SU-DHL-6 (cell line): ENCODE measurements around the gene NPBWR2.

Experiments used
- H2AFZ ChIP-seq: fragments of 200-600 bp; sonication (generic); 2 replicates; pipeline ENCODE4 v1.6.1; 2014; ENCODE audit warnings: low read depth, mild to moderate bottlenecking, moderate library complexity, mixed read lengths, antibody characterized with exemption, low read length; ENCODE audit not compliant: severe bottlenecking
- H3F3A ChIP-seq: fragments of 200-600 bp; shearing (Covaris generic); 2 replicates; pipeline ENCODE4 v1.6.0; 2016; ENCODE audit warnings: antibody characterized with exemption, mild to moderate bottlenecking; ENCODE audit not compliant: insufficient read depth
- H3K27ac ChIP-seq: fragments of 200-600 bp; sonication (generic); 2 replicates; pipeline ENCODE4 v1.5.1; 2016; ENCODE audit warnings: low read depth, mild to moderate bottlenecking, low read length, moderate library complexity, mixed read lengths
- H3K27me3 ChIP-seq: fragments of 200-600 bp; sonication (generic), shearing (Covaris generic); 2 replicates; pipeline ENCODE4 v1.6.0; 2014; ENCODE audit warnings: mild to moderate bottlenecking, low read length
- H3K36me3 ChIP-seq: fragments of 200-600 bp; sonication (generic); 2 replicates; pipeline ENCODE4 v1.6.1; 2014; ENCODE audit warnings: mild to moderate bottlenecking, low read length, mixed read lengths
- H3K4me2 ChIP-seq: fragments of 300-600, 200-600 bp; shearing (Covaris generic), sonication (generic); 2 replicates; pipeline ENCODE4 v1.6.0; 2014; ENCODE audit warnings: low read length, low read depth, mild to moderate bottlenecking; ENCODE audit not compliant: poor library complexity, severe bottlenecking
- H3K4me3 ChIP-seq: fragments of 200-600 bp; sonication (generic); 2 replicates; pipeline ENCODE4 v1.5.1; 2014; ENCODE audit warnings: antibody characterized with exemption, low read length, mild to moderate bottlenecking, mixed read lengths; ENCODE audit not compliant: insufficient read depth, poor library complexity, severe bottlenecking
- H3K79me2 ChIP-seq: fragments of 200-600 bp; sonication (generic); 2 replicates; pipeline ENCODE4 v1.6.1; 2014; ENCODE audit warnings: mild to moderate bottlenecking, low read length, moderate library complexity; ENCODE audit not compliant: insufficient read depth
- H3K9ac ChIP-seq: fragments of 200-600 bp; sonication (generic); 2 replicates; pipeline ENCODE4 v1.7.0; 2014; ENCODE audit warnings: mild to moderate bottlenecking, low read length
- H3K9me2 ChIP-seq: fragments of 200-600 bp; sonication (generic); replicated peaks from 2 replicates; pipeline ENCODE4 v1.6.1; 2014; ENCODE audit warnings: low read length; ENCODE audit not compliant: insufficient read depth
- H3K9me3 ChIP-seq: fragments of 200-600 bp; sonication (generic); 2 replicates; pipeline ENCODE4 v1.6.1; 2014; ENCODE audit warnings: low read length, mixed read lengths; ENCODE audit not compliant: insufficient read depth
- H4K20me1 ChIP-seq: fragments of 200-600 bp; sonication (generic); 2 replicates; pipeline ENCODE4 v1.6.1; 2014; ENCODE audit warnings: low read depth, mild to moderate bottlenecking, antibody characterized with exemption, low read length, moderate library complexity, mixed read lengths
- EZH2phosphoT487 ChIP-seq: fragments of 200-600 bp; sonication (generic), shearing (Covaris generic); conservative IDR thresholded peaks from 2 replicates; pipeline ENCODE4 v1.6.1; 2018; ENCODE audit warnings: mild to moderate bottlenecking, antibody characterized with exemption, low read length, moderate library complexity, mixed read lengths
- TF ChIP-seq, protein P1 (sequence below): fragments of 200-600 bp; sonication (generic); IDR thresholded peaks from one replicate; pipeline ENCODE4 v1.5.1; 2017; ENCODE audit warnings: antibody characterized with exemption, mild to moderate bottlenecking, low read length, moderate library complexity; ENCODE audit not compliant: insufficient read depth, poor library complexity, severe bottlenecking

Gene NPBWR2

GRCh38 chr20:64114356-64114971 is 7.1 kb upstream of the NPBWR2 start:
- Histone ChIP-seq H3F3A (no peaks in the 10 kb centered on the region), H3K27ac (no peak overlapping the region), H3K4me3 (no peak overlapping the region), H3K36me3 (no peaks in the 10 kb centered on the region), H3K79me2 (no peaks in the 10 kb centered on the region), H3K27me3 (no peaks in the 10 kb centered on the region), H2AFZ (no peak overlapping the region), H3K9me3 (no peaks in the 10 kb centered on the region), H3K4me2 (no peak overlapping the region), H3K9ac (no peak overlapping the region), H3K9me2 (no peaks in the 10 kb centered on the region), H4K20me1 (no peaks in the 10 kb centered on the region)
- TF ChIP-seq EZH2phosphoT487 = no peak
- TF ChIP-seq, protein P1, sequence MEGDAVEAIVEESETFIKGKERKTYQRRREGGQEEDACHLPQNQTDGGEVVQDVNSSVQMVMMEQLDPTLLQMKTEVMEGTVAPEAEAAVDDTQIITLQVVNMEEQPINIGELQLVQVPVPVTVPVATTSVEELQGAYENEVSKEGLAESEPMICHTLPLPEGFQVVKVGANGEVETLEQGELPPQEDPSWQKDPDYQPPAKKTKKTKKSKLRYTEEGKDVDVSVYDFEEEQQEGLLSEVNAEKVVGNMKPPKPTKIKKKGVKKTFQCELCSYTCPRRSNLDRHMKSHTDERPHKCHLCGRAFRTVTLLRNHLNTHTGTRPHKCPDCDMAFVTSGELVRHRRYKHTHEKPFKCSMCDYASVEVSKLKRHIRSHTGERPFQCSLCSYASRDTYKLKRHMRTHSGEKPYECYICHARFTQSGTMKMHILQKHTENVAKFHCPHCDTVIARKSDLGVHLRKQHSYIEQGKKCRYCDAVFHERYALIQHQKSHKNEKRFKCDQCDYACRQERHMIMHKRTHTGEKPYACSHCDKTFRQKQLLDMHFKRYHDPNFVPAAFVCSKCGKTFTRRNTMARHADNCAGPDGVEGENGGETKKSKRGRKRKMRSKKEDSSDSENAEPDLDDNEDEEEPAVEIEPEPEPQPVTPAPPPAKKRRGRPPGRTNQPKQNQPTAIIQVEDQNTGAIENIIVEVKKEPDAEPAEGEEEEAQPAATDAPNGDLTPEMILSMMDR = no peak

DNA sequence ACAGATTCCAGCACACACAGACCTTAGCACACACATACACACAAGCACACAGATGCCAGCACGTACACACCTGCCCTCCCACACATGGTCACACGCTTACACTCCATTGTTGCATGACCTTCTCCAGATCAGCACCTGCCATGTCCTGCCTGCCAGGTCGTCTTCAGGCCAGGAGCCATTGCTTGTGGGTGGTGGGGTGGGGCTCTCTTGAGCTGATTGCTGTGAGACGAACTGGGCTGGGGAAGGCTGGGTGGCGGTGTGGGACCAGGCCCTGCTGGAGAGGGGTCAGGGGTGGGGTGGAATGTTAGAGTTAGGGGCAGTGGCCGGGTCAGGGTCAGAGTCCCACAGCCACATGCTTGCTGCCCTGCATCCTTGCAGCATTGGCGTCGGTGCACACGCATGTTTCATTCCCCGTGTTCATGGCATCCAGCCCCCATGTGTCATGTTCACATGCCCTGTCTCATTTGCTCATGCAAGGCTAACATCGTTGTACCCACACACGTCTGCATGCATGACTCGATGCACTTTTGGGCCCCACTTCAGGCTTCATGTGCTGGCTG is 6.5 kb upstream of the NPBWR2 start:
- no peak overlapping the region for H2AFZ ChIP-seq
- H3K9me3 ChIP-seq = no peaks in the 10 kb centered on the region
- no peaks in the 10 kb centered on the region for H4K20me1 ChIP-seq
- no peak overlapping the region for H3K9ac ChIP-seq
- no peaks in the 10 kb centered on the region for H3K79me2 ChIP-seq
- H3K4me3 ChIP-seq = no peak overlapping the region
- no peak overlapping the region for H3K4me2 ChIP-seq
- H3K36me3 ChIP-seq = no peaks in the 10 kb centered on the region
- TF ChIP-seq EZH2phosphoT487 = no peak
- TF ChIP-seq, protein P1 = no peak
- no peaks in the 10 kb centered on the region for H3K27me3 ChIP-seq
- no peak overlapping the region for H3K27ac ChIP-seq
- no peaks in the 10 kb centered on the region for H3K9me2 ChIP-seq
- no peaks in the 10 kb centered on the region for H3F3A ChIP-seq

GRCh38 chr20:64113444-64113775 is 6.0 kb upstream of the NPBWR2 start:
- Histone ChIP-seq H3F3A (no peaks in the 10 kb centered on the region), H2AFZ (no peak overlapping the region), H3K9me3 (no peaks in the 10 kb centered on the region), H3K9ac (no peak overlapping the region), H3K4me2 (no peak overlapping the region), H3K9me2 (no peaks in the 10 kb centered on the region), H3K79me2 (no peaks in the 10 kb centered on the region), H3K36me3 (no peaks in the 10 kb centered on the region), H4K20me1 (no peaks in the 10 kb centered on the region), H3K4me3 (no peak overlapping the region), H3K27ac (no peak overlapping the region), H3K27me3 (no peaks in the 10 kb centered on the region)
- no peak for TF ChIP-seq EZH2phosphoT487
- TF ChIP-seq, protein P1 = no peak
